ENCODE data around the gene TENM3.

DNA sequence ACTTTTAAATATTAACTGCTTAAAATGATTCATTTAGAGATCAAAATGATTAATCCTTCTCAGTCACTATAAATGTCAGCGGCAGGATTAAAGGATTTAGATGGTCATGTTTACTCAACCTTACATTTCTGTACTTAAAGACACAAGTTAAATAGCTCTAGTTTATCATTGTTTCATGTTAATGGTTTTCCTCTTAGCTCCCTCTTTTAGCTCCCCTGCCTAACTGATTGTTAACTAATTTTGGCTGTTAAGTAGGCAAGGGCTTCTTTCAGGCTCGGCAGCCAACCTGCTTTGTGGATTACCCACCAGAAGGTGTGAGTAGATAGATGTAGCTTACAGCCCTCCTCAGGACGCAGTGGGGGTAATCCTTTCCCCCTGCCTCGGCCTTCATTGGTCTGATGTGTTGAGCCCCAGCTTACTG is 96.0 kb downstream of the TENM3 start:
- TF ChIP-seq EZH2phosphoT487 (IDR thresholded peaks at IDR 0.05; ENCODE audit: borderline replicate concordance, low read depth), result no peak
- TF ChIP-seq, protein P1, sequence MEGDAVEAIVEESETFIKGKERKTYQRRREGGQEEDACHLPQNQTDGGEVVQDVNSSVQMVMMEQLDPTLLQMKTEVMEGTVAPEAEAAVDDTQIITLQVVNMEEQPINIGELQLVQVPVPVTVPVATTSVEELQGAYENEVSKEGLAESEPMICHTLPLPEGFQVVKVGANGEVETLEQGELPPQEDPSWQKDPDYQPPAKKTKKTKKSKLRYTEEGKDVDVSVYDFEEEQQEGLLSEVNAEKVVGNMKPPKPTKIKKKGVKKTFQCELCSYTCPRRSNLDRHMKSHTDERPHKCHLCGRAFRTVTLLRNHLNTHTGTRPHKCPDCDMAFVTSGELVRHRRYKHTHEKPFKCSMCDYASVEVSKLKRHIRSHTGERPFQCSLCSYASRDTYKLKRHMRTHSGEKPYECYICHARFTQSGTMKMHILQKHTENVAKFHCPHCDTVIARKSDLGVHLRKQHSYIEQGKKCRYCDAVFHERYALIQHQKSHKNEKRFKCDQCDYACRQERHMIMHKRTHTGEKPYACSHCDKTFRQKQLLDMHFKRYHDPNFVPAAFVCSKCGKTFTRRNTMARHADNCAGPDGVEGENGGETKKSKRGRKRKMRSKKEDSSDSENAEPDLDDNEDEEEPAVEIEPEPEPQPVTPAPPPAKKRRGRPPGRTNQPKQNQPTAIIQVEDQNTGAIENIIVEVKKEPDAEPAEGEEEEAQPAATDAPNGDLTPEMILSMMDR (IDR thresholded peaks at IDR 0.05), result no peak
- no peak for TF ChIP-seq TAF1 (IDR thresholded peaks at IDR 0.05; ENCODE audit: borderline replicate concordance, low read depth, low read length)
- TF ChIP-seq, protein P2, sequence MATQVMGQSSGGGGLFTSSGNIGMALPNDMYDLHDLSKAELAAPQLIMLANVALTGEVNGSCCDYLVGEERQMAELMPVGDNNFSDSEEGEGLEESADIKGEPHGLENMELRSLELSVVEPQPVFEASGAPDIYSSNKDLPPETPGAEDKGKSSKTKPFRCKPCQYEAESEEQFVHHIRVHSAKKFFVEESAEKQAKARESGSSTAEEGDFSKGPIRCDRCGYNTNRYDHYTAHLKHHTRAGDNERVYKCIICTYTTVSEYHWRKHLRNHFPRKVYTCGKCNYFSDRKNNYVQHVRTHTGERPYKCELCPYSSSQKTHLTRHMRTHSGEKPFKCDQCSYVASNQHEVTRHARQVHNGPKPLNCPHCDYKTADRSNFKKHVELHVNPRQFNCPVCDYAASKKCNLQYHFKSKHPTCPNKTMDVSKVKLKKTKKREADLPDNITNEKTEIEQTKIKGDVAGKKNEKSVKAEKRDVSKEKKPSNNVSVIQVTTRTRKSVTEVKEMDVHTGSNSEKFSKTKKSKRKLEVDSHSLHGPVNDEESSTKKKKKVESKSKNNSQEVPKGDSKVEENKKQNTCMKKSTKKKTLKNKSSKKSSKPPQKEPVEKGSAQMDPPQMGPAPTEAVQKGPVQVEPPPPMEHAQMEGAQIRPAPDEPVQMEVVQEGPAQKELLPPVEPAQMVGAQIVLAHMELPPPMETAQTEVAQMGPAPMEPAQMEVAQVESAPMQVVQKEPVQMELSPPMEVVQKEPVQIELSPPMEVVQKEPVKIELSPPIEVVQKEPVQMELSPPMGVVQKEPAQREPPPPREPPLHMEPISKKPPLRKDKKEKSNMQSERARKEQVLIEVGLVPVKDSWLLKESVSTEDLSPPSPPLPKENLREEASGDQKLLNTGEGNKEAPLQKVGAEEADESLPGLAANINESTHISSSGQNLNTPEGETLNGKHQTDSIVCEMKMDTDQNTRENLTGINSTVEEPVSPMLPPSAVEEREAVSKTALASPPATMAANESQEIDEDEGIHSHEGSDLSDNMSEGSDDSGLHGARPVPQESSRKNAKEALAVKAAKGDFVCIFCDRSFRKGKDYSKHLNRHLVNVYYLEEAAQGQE (IDR thresholded peaks at IDR 0.05; ENCODE audit: low read depth, low read length), result no peak
- TF ChIP-seq, protein P3, sequence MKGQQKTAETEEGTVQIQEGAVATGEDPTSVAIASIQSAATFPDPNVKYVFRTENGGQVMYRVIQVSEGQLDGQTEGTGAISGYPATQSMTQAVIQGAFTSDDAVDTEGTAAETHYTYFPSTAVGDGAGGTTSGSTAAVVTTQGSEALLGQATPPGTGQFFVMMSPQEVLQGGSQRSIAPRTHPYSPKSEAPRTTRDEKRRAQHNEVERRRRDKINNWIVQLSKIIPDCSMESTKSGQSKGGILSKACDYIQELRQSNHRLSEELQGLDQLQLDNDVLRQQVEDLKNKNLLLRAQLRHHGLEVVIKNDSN (IDR thresholded peaks at IDR 0.05; ENCODE audit: borderline replicate concordance, low read depth), result no peak
- TF ChIP-seq FOSL2 (IDR thresholded peaks at IDR 0.05; ENCODE audit: borderline replicate concordance, low read depth), result no peak
- no peak for TF ChIP-seq POLR2AphosphoS5 (IDR thresholded peaks at IDR 0.05; ENCODE audit: low read depth, low read length)
- no peak for TF ChIP-seq GABPA (IDR thresholded peaks at IDR 0.05; ENCODE audit: low read depth)
- no peak for TF ChIP-seq SIN3A (IDR thresholded peaks at IDR 0.05; ENCODE audit: borderline replicate concordance, low read depth, low read length)
